HEK293T (cell line): ENCODE data around the gene PANK4.

Source experiments
- ARNT ChIP-seq: fragments of 450-650 bp; IDR thresholded peaks from 2 replicates; pipeline ENCODE4 v1.6.1; 2017; ENCODE audit warnings: mild to moderate bottlenecking
- BHLHE40 ChIP-seq: fragments of 450-650 bp; IDR thresholded peaks from 2 replicates; pipeline ENCODE4 v1.6.1; 2016; ENCODE audit warnings: mild to moderate bottlenecking, moderate library complexity, borderline replicate concordance
- ELF4 ChIP-seq: fragments of 450-650 bp; IDR thresholded peaks from 2 replicates; pipeline ENCODE4 v1.6.1; 2017; ENCODE audit warnings: antibody characterized with exemption
- FOXK2 ChIP-seq: fragments of 450-650 bp; IDR thresholded peaks from 2 replicates; pipeline ENCODE4 v1.6.1; 2016; ENCODE audit warnings: mild to moderate bottlenecking
- FOXM1 ChIP-seq: fragments of 450-650 bp; IDR thresholded peaks from 2 replicates; pipeline ENCODE4 v1.6.1; 2017; ENCODE audit warnings: mild to moderate bottlenecking, borderline replicate concordance
- HDGF ChIP-seq: fragments of 450-650 bp; IDR thresholded peaks from 2 replicates; pipeline ENCODE4 v1.6.1; 2017; ENCODE audit warnings: antibody characterized with exemption, borderline replicate concordance
- L3MBTL2 ChIP-seq: fragments of 450-650 bp; conservative IDR thresholded peaks from 2 replicates; pipeline ENCODE4 v1.6.1; 2016; ENCODE audit warnings: mild to moderate bottlenecking
- NFRKB ChIP-seq: fragments of 450-650 bp; IDR thresholded peaks from 2 replicates; pipeline ENCODE4 v1.6.1; 2016; ENCODE audit warnings: mild to moderate bottlenecking, moderate library complexity
- SP1 ChIP-seq: fragments of 450-650 bp; IDR thresholded peaks from 2 replicates; pipeline ENCODE4 v1.6.1; 2017
- SUZ12 ChIP-seq: fragments of 450-650 bp; IDR thresholded peaks from 2 replicates; pipeline ENCODE4 v1.6.1; 2016; ENCODE audit warnings: mild to moderate bottlenecking
- TARDBP ChIP-seq: fragments of 450-650 bp; IDR thresholded peaks from 2 replicates; pipeline ENCODE4 v1.6.1; 2016

GRCh38 chr1:2545754-2546514 is 19.5 kb upstream of the PANK4 start:
- TF ChIP-seq L3MBTL2, result peak; percentile 69; the same call in 1 of the 2 replicates
- TF ChIP-seq NFRKB, result no peak
- no peak for TF ChIP-seq FOXM1
- no peak for TF ChIP-seq ELF4
- no peak for TF ChIP-seq ARNT
- TF ChIP-seq TARDBP, result no peak
- TF ChIP-seq SP1, result no peak
- no peak for TF ChIP-seq SUZ12
- TF ChIP-seq BHLHE40, result no peak
- TF ChIP-seq FOXK2, result no peak
- TF ChIP-seq HDGF, result no peak
